CD4-positive, CD25-positive, alpha-beta regulatory T cell (primary cell): Measurements from ENCODE around the gene E2F7. TPM values are rescaled to one million over a fixed set of nuclear protein-coding genes. Genes with fewer than 3 reads are reported as not detected.

ENCODE experiments used
- ATAC-seq, 2 donors: fragments of 150-1000 bp; cut with Tn5 transposase; one replicate each; pipeline ENCODE4 v1.10.0; 2021; ENCODE audit warnings: low read depth in 2 of 2, moderate number of reproducible peaks in 2 of 2, moderate library complexity in 1 of 2
- DNase-seq, 3 donors: peaks; one replicate each; pipeline versions ENCODE4 v3.0.0 to v3.0.0-alpha.2; 2012 to 2022; ENCODE audit warnings: mixed read lengths in 1 of 3
- H3K27ac ChIP-seq: one replicate; pipeline ENCODE4 v1.7.0; 2013; ENCODE audit warnings: mild to moderate bottlenecking, low read length; ENCODE audit not compliant: insufficient read depth, poor library complexity, severe bottlenecking
- H3K27me3 ChIP-seq: one replicate; pipeline ENCODE4 v1.7.0; 2013; ENCODE audit warnings: low read length; ENCODE audit not compliant: control insufficient read depth, insufficient read depth
- H3K36me3 ChIP-seq: one replicate; pipeline ENCODE4 v1.7.0; 2013; ENCODE audit warnings: mild to moderate bottlenecking, low read length, moderate library complexity; ENCODE audit not compliant: control insufficient read depth, insufficient read depth
- H3K4me1 ChIP-seq: 2 replicates; pipeline ENCODE4 v1.7.0; 2013; ENCODE audit warnings: mild to moderate bottlenecking, low read length; ENCODE audit not compliant: insufficient read depth, control insufficient read depth, poor library complexity, severe bottlenecking
- H3K4me3 ChIP-seq: one replicate; pipeline ENCODE4 v1.7.0; 2013; ENCODE audit warnings: low read depth, mild to moderate bottlenecking, low read length, moderate library complexity
- H3K9me3 ChIP-seq, 2 experiments: 1 replicate in 1 of 2; 2 replicates in 1 of 2; pipeline ENCODE4 v1.7.0; 2013; ENCODE audit warnings: low read length in 2 of 2, mild to moderate bottlenecking in 1 of 2, moderate library complexity in 1 of 2; ENCODE audit not compliant: control insufficient read depth in 2 of 2
- H3K27ac Mint-ChIP-seq, 3 donors: one replicate each; pipeline ENCODE4 v1.8.0; 2020 to 2022; ENCODE audit warnings: mild to moderate bottlenecking in 3 of 3, mixed read lengths in 3 of 3, moderate library complexity in 2 of 3
- H3K27me3 Mint-ChIP-seq: one replicate; pipeline ENCODE4 v1.8.0; 2022; ENCODE audit warnings: mild to moderate bottlenecking, mixed read lengths
- H3K36me3 Mint-ChIP-seq: one replicate; pipeline ENCODE4 v1.8.0; 2020; ENCODE audit warnings: mixed read lengths
- H3K4me1 Mint-ChIP-seq, 4 donors: one replicate each; pipeline ENCODE4 v1.8.0; 2020 to 2022; ENCODE audit warnings: mixed read lengths in 4 of 4, mild to moderate bottlenecking in 1 of 4
- H3K4me3 Mint-ChIP-seq, 4 donors: one replicate each; pipeline ENCODE4 v1.8.0; 2020 to 2022; ENCODE audit warnings: mild to moderate bottlenecking in 4 of 4, mixed read lengths in 4 of 4, moderate library complexity in 3 of 4
- H3K9me3 Mint-ChIP-seq, 7 donors: one replicate each; pipeline ENCODE4 v1.8.0; 2020 to 2022; ENCODE audit warnings: mixed read lengths in 7 of 7, mild to moderate bottlenecking in 3 of 7, moderate library complexity in 2 of 7
- polyA plus RNA-seq, 4 donors: library from polyadenylated mRNA; unstranded; fragments of 300-500 nt; fragmentation: Illumina TruSeq; gene quantifications; one replicate each; pipeline ENCODE4 v1.2.3, GENCODE V29; 2021
- total RNA-seq: library from RNA; stranded (reverse); gene quantifications from one replicate; pipeline ENCODE4 v1.2.3, GENCODE V29; 2022

Gene E2F7
- total and polyA plus RNA-seq, 5 donors from 2014 or later: 0.13 to 1.6 (median 0.21) TPM; not detected in 2

DNA sequence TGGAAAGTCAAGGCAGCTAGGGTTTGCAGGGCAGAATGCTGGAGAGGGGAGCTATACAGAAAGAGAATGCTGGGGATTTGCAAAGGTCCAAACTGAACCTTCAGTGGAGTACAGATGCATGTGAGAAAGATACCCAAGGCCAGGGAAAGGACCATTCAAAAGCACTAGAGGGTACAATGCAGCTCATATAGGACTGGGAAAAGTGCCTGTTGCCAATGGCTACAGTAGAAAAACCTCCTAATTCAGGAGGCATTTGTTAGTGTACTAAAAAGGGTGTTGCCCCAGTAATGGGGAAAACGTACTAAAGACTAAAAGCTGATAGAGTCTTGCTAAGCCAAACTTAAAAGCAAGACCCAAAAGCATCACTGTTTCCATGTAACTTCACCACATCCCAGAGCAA, 30.1 kb downstream of the E2F7 start:
- no peaks in the 10 kb centered on the region for H3K36me3 ChIP-seq

GRCh38 chr12:77033658-77034536, 31.5 kb downstream of the E2F7 start:
- Mint-ChIP-seq H3K27me3 (no peaks in the 10 kb centered on the region), H3K4me1 (peaks cover 0 to 20% (median 12%) of the 10 kb centered on the region in 4 donors), H3K9me3 (peaks cover 0 to 6% (median 2%) of the 10 kb centered on the region in 7 donors), H3K36me3 (peaks cover 5% of the 10 kb centered on the region), H3K4me3 (no peak overlapping the region), H3K27ac (no peak overlapping the region)
- Histone ChIP-seq H3K36me3 (no peaks in the 10 kb centered on the region), H3K4me1 (no peaks in the 10 kb centered on the region), H3K4me3 (no peak overlapping the region), H3K27ac (no peak overlapping the region), H3K27me3 (no peaks in the 10 kb centered on the region), H3K9me3 (peaks cover 1 to 7% of the 10 kb centered on the region in 2 experiments)
- ATAC-seq (no peak), DNase-seq (no peak)

More for the DNA sequence above, 30.1 kb downstream of the E2F7 start:
- Histone ChIP-seq H3K27me3 (no peaks in the 10 kb centered on the region), H3K27ac (no peak overlapping the region), H3K4me3 (no peak overlapping the region), H3K4me1 (no peaks in the 10 kb centered on the region), H3K9me3 (peaks cover 2 to 7% of the 10 kb centered on the region in 2 experiments)
- Mint-ChIP-seq H3K27ac (peak overlapping the region in 1 of 3 donors; percentile 21), H3K9me3 (peaks cover 0 to 6% (median 2%) of the 10 kb centered on the region in 7 donors), H3K4me1 (peaks cover 0 to 20% (median 12%) of the 10 kb centered on the region in 4 donors), H3K27me3 (no peaks in the 10 kb centered on the region), H3K4me3 (no peak overlapping the region), H3K36me3 (peaks cover 5% of the 10 kb centered on the region)
- no peak for DNase-seq
- ATAC-seq: no peak

DNA sequence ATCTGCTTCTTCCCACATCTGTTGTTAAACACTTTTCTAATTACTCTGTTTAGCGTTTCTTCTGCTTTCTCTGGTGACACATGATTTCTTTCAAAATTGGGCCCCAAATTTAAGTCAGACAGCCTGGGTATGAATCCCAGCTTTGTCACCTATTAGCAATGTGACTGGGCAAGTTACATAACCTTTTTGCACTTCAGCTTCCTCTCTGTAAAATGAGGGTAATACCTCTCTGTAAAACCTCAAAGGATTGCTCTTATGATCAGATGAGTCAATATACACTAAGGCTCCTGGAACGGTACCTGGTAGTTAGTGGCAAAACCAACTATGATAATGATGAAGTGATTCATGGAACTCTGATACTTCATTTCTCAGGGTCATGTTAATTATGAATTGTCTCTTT, 33.0 kb downstream of the E2F7 start:
- peaks cover 0 to 4% (median 1%) of the 10 kb centered on the region in 7 donors for H3K9me3 Mint-ChIP-seq

GRCh38 chr12:77031745-77032144, 33.6 kb downstream of the E2F7 start:
- H3K4me1 Mint-ChIP-seq: peaks cover 0 to 20% (median 12%) of the 10 kb centered on the region in 4 donors
- peaks cover 5% of the 10 kb centered on the region for H3K36me3 Mint-ChIP-seq
- peak in 1 of 3 donors; percentile 10 for DNase-seq
- Histone ChIP-seq H3K36me3 (no peaks in the 10 kb centered on the region), H3K9me3 (no peaks in the 10 kb centered on the region), H3K27me3 (no peaks in the 10 kb centered on the region), H3K4me1 (no peaks in the 10 kb centered on the region), H3K27ac (no peak overlapping the region), H3K4me3 (peak overlapping the region; percentile 14)
- peak overlapping the region in 1 of 4 donors; percentile 10 for H3K4me3 Mint-ChIP-seq
- peaks cover 0 to 3% (median 0%) of the 10 kb centered on the region in 7 donors for H3K9me3 Mint-ChIP-seq
- no peaks in the 10 kb centered on the region for H3K27me3 Mint-ChIP-seq
- ATAC-seq: peak in 1 of 2 donors; percentile 23
- H3K27ac Mint-ChIP-seq: peak overlapping the region in 2 of 3 donors; percentile 1 to 42

More for the DNA sequence above, 33.0 kb downstream of the E2F7 start:
- H3K4me1 ChIP-seq: no peaks in the 10 kb centered on the region
- no peaks in the 10 kb centered on the region for H3K27me3 Mint-ChIP-seq
- H3K36me3 ChIP-seq: no peaks in the 10 kb centered on the region
- no peaks in the 10 kb centered on the region for H3K27me3 ChIP-seq
- H3K4me3 ChIP-seq: no peak overlapping the region
- peak overlapping the region in 1 of 4 donors; percentile 16 for H3K4me3 Mint-ChIP-seq
- peak; percentile 25 to 59 for ATAC-seq
- no peaks in the 10 kb centered on the region for H3K9me3 ChIP-seq
- peak in 1 of 3 donors; percentile 36 for DNase-seq
- H3K27ac Mint-ChIP-seq: peak overlapping the region; percentile 2 to 42 (median 32)
- H3K27ac ChIP-seq: peak overlapping the region; percentile 17
- peaks cover 0 to 20% (median 12%) of the 10 kb centered on the region in 4 donors for H3K4me1 Mint-ChIP-seq
- H3K36me3 Mint-ChIP-seq: peaks cover 5% of the 10 kb centered on the region

DNA sequence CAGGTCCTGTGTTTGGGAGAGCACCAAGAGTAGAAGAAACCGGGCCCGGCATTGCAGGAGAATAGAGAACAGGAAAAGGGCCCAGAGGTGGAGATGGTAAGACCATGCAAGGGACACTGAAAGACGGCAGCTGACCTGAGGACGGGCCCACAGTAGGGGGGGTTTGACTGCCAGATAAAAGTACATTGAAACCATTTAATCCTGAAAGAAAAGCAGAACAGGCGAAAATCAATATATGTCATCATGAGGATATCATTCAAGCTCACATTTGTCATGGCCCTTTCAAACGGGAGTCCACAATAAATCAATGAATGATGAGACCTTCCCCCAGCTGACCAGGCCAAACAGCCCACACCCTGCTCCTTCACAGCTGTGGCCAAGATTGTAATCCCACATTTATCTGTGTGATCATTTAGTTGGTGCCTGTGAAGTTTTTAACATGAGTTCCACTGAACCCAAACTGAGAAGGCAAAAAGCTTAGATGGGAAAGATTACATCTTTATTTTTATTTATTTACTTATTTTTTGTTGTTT, 39.5 kb downstream of the E2F7 start:
- H3K9me3 ChIP-seq: no peaks in the 10 kb centered on the region
- Mint-ChIP-seq H3K27me3 (no peaks in the 10 kb centered on the region), H3K36me3 (no peaks in the 10 kb centered on the region), H3K4me3 (no peak overlapping the region), H3K4me1 (peaks cover 0 to 5% (median 0%) of the 10 kb centered on the region in 4 donors), H3K27ac (peak overlapping the region in 1 of 3 donors; percentile 56), H3K9me3 (no peaks in the 10 kb centered on the region)
- no peak for ATAC-seq
- H3K36me3 ChIP-seq: no peaks in the 10 kb centered on the region
- H3K4me1 ChIP-seq: no peaks in the 10 kb centered on the region
- H3K27me3 ChIP-seq: no peaks in the 10 kb centered on the region
- no peak overlapping the region for H3K27ac ChIP-seq
- no peak for DNase-seq
- H3K4me3 ChIP-seq: no peak overlapping the region

- Histone ChIP-seq H3K27ac (no peak overlapping the region), H3K27me3 (no peaks in the 10 kb centered on the region), H3K36me3 (no peaks in the 10 kb centered on the region), H3K4me1 (no peaks in the 10 kb centered on the region), H3K4me3 (no peak overlapping the region), H3K9me3 (no peaks in the 10 kb centered on the region)
- peaks cover 0 to 5% (median 0%) of the 10 kb centered on the region in 4 donors for H3K4me1 Mint-ChIP-seq
- no peaks in the 10 kb centered on the region for H3K9me3 Mint-ChIP-seq
- no peaks in the 10 kb centered on the region for H3K27me3 Mint-ChIP-seq
- ATAC-seq (no peak), DNase-seq (no peak)
- no peaks in the 10 kb centered on the region for H3K36me3 Mint-ChIP-seq
- no peak overlapping the region for H3K4me3 Mint-ChIP-seq
- H3K27ac Mint-ChIP-seq: no peak overlapping the region
These were observed 41.9 kb downstream of the E2F7 start for GRCh38 chr12:77023501-77023900.

DNA sequence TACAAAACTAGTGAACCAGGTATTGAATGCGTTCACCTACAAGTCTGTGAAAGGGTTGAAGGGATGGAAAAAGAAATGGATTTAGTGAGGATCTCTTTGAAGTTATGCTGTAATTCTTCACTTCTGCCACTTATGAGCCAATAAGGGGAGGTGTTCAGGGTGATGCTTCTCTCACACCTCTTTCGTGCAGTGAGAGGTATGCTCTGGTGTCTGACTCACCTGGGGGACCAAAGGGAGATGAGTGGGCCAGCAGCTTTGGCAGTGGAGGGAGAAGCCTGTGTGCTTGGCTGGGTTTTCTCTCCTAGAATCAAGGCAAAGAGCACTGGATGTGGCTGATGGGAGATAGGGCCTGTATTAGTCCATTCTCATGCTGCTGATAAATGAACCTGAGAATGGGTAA, 45.4 kb downstream of the E2F7 start:
- DNase-seq (no peak), ATAC-seq (no peak)
- Mint-ChIP-seq H3K4me1 (peaks cover 0 to 5% (median 0%) of the 10 kb centered on the region in 4 donors), H3K27ac (no peak overlapping the region), H3K4me3 (no peak overlapping the region), H3K36me3 (no peaks in the 10 kb centered on the region), H3K27me3 (no peaks in the 10 kb centered on the region), H3K9me3 (peaks cover 0 to 2% (median 0%) of the 10 kb centered on the region in 7 donors)
- Histone ChIP-seq H3K27me3 (no peaks in the 10 kb centered on the region), H3K27ac (no peak overlapping the region), H3K4me1 (no peaks in the 10 kb centered on the region), H3K36me3 (no peaks in the 10 kb centered on the region), H3K4me3 (no peak overlapping the region), H3K9me3 (no peaks in the 10 kb centered on the region)
